GM18507 (cell line): ENCODE data around the gene SCN10A.
A peak's percentile ranks its signal among the peaks of the same experiment; 100 is the strongest.

Experiments
- DNase-seq: peaks from one replicate; pipeline ENCODE4 v3.0.0; 2011; ENCODE audit warnings: low read depth; ENCODE audit not compliant: insufficient read length; ENCODE audit errors: extremely low spot score
- FAIRE-seq: peaks from 2 replicates; lab custom pipeline; 2011; peaks lifted over from hg19 to GRCh38; lab: Jason Lieb, UNC

SCN10A gene

GRCh38 chr3:38816026-38816425, at the start of gene SCN10A:
Gene SCN10A (minus strand): TSS chr3:38816217. CDS start chr3:38794010, 22,207 bp downstream.
- FAIRE-seq = no peak
- no peak for DNase-seq

- FAIRE-seq (no peak), DNase-seq (no peak)
These were observed 37.0 kb upstream of the SCN10A start for GRCh38 chr3:38853011-38853410.

- DNase-seq (no peak), FAIRE-seq (no peak)
These were observed 27.9 kb upstream of the SCN10A start for GRCh38 chr3:38843898-38844297.

GRCh38 chr3:38842266-38842965, 26.4 kb upstream of the SCN10A start:
- DNase-seq = no peak
- FAIRE-seq = no peak

GRCh38 chr3:38840987-38841386, 25.0 kb upstream of the SCN10A start:
- no peak for FAIRE-seq
- no peak for DNase-seq

GRCh38 chr3:38837358-38837757, 21.3 kb upstream of the SCN10A start:
- FAIRE-seq = no peak

GRCh38 chr3:38836561-38836960, 20.5 kb upstream of the SCN10A start:
- FAIRE-seq (no peak), DNase-seq (no peak)

More at GRCh38 chr3:38837358-38837757, 21.3 kb upstream of the SCN10A start:
- no peak for DNase-seq

- DNase-seq (no peak), FAIRE-seq (no peak)
These were observed 19.9 kb upstream of the SCN10A start for GRCh38 chr3:38835939-38836338.

GRCh38 chr3:38834717-38835116, 18.7 kb upstream of the SCN10A start:
- no peak for DNase-seq
- no peak for FAIRE-seq

- FAIRE-seq (no peak), DNase-seq (no peak)
These were observed 18.1 kb upstream of the SCN10A start for GRCh38 chr3:38834110-38834509.

- DNase-seq = no peak
- no peak for FAIRE-seq
These were observed 13.4 kb upstream of the SCN10A start for GRCh38 chr3:38829404-38829803.

- no peak for FAIRE-seq
These were observed 12.7 kb upstream of the SCN10A start for GRCh38 chr3:38828681-38829080.

GRCh38 chr3:38827791-38828190, 11.8 kb upstream of the SCN10A start:
- no peak for FAIRE-seq
- no peak for DNase-seq

More at GRCh38 chr3:38828681-38829080, 12.7 kb upstream of the SCN10A start:
- DNase-seq = no peak

GRCh38 chr3:38826001-38826400, 10.0 kb upstream of the SCN10A start:
- FAIRE-seq (no peak), DNase-seq (no peak)

GRCh38 chr3:38824349-38824748, 8.3 kb upstream of the SCN10A start:
- FAIRE-seq (no peak), DNase-seq (no peak)

GRCh38 chr3:38823722-38824121, 7.7 kb upstream of the SCN10A start:
- no peak for FAIRE-seq
- no peak for DNase-seq

GRCh38 chr3:38823186-38823585, 7.2 kb upstream of the SCN10A start:
- FAIRE-seq (no peak), DNase-seq (no peak)

GRCh38 chr3:38811822-38812221, 4.2 kb downstream of the SCN10A start:
- FAIRE-seq (no peak), DNase-seq (no peak)

GRCh38 chr3:38805765-38806386, 10.1 kb downstream of the SCN10A start:
- FAIRE-seq = peak; percentile 55
- peak; percentile 5 for DNase-seq

GRCh38 chr3:38805004-38805403, 11.0 kb downstream of the SCN10A start:
- no peak for FAIRE-seq
- DNase-seq = no peak

GRCh38 chr3:38800511-38800910, 15.5 kb downstream of the SCN10A start:
- FAIRE-seq (no peak), DNase-seq (no peak)
